ENCODE measurements around the gene SHC3. TPM values are rescaled to one million over a fixed set of nuclear protein-coding genes. Genes with fewer than 3 reads are reported as not detected.
A peak's percentile ranks its signal among the peaks of the same experiment; 100 is the strongest.

Gene SHC3
- total RNA-seq, 1 experiment from 2014 or later = under 0.01 TPM

DNA sequence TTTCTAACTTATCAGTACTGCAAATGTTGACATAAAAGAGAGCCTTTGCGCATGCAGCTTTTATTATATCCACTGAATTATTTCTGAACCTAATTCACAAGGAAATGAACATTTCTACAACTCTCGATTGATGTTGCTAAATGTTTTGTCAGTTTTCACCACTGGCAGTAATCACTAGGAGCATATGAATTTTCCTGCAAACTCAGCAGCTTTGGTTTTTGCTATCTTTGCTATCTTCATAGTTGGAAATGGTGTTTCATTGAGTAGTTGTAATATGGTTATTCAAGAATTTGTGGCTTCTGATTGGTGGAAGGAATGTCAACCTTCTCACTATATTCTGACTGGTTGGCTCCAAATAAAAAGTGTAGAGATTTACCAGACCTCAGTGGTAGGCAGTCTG is 8.9 kb upstream of the SHC3 start:
- no peak for DNase-seq (ENCODE audit: low read depth)

DNA sequence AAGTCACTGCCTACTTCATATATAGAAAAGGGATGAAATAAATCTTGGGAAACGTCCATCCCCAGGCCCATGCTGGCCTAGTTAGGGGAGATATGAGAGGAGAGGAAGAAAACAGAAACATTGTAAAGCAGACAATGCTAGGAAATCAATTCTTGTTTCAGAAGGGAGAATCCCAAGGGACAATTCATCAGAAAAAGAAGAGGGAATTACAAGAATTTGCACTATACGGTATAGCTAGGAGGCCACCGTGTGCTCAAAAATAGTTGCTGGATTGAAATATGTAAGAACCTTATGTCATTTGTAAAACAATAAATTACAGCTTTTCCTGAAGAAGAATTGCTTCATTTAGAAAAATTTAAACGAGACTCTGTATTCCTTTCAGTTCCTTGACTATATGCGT is 8.3 kb upstream of the SHC3 start:
- DNase-seq (ENCODE audit: low read depth) = no peak

DNA sequence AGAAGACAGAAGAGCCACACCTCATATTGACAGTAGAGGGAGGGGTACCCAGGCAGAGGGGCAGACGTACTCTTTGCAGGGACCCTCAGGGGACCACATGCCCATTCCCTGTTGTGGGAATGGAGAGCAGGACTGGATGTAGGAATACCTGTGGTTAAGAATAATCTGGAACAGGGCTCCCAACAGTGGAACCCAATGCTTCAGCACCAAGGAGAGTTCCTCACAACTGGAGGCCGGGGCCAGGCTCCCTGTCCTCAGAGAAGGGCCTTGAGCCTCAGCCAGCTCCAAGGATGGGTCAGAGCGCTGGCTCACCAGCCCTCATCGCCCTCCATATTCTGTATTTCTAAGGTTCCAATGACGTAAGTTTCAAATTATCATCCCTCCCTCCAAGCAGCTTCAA is 7.4 kb upstream of the SHC3 start:
- peak; percentile 19 for DNase-seq (ENCODE audit: low read depth)

DNA sequence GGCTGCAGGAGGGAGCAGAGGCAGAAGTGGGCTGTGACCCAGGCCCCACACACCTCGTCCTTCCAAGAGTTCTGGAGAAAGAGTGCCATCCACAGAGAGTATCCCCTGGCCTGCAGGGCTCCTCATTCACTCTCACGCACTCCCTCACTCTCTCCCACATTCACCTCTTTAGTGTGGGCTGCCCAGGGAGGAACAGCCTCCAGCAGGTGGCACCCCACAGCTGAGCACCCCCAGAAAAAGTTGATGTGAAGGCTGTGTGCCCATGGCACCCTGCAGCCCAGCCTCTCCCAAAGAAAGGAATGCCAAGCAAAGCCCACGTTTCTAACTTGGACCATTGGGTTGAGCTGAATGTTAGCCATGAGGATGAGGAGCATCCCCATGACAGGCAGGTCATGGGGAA is 4.5 kb upstream of the SHC3 start:
- no peak for DNase-seq (ENCODE audit: low read depth)

DNA sequence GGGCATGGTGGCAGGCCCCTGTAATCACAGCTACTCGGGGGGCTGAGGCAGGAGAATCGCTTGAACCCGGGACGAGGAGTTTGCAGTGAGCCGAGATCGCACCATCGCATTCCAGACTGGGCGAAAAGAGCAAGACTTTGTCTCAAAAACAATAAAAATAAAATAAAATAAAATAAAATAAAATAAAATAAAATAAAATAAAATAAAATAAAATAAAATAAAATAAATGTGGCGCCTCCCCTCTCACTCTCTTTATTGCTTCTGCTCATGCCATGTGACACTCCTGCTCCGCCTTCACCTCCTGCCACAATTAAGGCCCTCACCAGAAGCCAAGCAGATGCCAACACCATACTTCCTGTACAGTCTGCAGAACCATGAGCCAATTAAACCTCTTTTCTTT is 3.8 kb upstream of the SHC3 start:
- DNase-seq (ENCODE audit: low read depth) = no peak

DNA sequence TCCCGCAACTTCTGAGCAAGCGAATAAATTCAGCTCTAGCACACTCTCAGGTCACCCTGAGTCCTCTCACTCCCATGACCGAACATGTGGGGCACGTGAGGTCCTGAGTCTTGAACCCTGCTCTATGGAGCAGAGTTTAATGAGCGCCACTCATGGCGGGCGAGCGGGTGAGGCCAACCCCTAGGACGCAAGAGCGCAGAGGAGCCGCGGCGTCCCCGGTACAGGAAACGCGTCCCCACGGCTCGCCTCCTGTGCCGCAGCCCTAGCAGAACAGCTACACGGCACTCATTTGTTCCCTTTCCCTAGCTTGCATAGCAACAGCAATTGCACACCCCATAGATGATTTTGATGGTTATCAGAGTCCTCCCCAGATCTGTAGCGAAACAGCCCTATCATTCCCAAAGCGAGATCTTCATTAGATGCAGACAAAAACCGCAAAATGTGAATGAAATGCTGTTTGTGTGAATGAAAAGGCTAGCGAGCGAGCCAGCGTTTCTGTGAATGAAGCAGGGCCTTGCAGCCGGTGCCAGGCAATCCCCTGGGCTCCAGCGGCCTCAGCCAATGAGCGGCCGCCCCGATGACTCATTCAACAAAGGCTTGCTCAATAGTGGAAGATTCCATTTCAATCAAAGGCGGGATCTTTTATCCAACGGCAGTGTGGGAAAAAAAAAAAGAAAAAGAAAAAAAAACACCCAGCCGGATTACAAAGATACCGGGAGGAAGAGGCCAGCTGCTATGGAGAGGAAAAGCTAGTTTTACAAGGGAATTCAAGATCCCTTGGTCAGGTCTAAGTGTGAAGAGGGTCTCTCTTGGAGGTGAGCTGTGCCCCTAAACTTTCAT is 1.5 kb upstream of the SHC3 start:
- DNase-seq (ENCODE audit: low read depth) = peak; percentile 92

DNA sequence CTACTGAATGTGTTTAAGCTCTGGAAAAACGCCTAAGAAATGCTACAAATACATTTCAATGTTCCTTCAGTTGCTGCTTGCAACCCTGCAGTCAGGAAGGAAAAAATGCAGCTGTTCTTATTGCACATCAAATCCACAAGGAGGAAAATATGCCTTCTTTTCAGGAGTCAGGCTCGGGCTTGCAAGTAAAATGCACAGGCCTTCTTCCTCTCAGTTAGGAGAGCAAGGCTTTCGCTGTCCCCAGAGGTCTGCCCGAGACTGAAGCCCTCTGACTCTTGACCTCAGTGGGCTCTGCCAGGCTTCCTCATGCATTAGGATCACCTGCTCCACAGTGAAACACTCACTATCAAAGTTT is 899 bp upstream of the SHC3 start:
- peak; percentile 47 for DNase-seq (ENCODE audit: low read depth)

DNA sequence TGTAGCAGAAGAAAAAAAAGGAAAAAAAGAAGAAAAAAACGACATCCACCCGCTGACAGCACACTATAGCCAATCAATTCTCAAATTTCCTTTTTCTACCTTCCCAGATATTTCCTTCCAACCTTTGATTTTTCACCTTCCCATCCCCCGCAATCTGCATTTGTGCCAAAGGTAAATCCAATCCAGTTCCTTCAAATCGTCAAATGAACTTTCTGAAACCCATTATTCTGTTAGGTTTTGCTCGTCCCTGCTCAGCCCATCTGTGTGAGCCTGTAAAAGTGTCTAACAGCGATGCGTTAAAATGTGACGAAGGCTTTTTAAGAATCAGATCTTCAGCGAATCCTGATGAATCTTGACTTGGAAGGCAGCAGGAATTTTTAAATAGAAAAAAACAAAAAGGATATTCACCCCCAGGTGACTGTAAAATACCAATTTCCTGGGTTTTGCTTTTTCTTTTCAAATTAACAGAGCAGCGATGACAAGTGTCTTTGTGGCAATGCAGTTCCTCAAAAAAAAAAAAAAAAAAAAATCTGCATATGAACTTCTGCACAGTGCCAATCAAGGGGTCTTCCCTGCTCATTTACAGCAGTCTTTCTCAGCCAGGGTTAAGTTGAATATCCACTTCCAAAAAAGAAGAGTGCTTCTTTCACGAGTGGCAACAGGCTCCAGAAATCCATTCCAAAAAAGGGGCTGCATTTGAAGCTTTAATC is 367 bp upstream of the SHC3 start:
- no peak for DNase-seq (ENCODE audit: low read depth)

DNA sequence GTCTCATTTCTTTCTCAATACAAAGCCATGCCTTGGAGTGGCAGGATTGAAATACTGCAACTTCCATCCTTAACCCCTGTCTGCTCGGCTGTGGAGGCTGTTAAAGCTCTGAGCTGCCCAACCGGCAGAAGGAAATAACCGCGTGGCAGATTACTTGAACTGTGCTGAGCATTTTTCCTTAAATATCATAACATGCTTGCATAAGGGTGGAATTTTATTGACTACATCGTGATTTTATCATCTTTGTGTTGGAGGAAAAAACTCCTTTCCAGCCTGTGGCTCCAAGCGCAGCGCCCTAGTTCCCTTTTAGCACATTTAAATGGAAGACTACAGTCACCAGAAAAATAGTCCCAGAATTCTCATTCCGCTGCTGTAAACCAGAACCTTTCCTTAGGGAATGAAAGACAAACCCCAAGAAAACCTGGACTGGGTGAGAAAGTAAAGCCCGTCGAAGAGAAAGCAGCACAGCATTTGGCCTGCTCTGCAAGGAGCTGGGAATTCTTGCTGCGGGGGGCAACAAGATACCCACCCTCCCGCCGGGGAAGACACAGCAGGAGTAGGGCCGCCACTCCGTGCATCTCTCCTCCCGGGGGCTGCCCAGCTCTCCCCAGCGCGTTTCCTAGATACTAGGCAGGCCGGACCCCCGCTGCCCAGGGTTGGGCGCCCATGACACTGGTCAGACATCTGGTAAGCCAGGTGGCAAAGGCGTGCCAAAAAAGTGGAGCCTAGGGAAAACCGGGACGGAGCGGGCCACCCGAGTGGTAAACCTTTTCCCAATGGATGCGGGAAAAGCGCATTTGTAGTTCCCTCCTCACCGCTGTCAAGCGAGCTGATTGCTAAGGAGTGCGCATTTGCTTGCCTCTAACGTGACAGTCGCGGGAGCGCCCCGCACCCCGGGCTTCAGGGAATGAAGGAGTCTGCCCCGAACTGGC is 1.3 kb downstream of the SHC3 start:
- no peak for DNase-seq (ENCODE audit: low read depth)

DNA sequence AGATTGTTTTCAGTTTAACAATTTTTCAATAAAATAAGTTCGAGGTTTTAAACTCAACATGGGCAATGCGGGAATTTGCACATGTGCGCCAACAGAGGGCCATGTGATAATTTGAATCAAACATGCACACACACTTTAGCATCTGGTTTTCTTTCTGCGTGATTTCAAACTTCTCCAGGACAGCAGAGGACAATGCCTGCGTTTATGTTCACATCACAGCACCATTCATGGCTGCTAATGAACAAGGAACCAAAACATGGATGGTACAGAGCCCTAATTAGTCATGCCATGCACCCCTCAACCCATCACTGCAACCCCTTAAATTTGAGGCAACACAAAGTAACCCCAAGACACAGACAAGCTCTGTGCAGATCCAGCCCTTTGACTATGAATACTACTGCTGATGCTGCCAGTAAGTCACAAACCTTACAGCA is 2.8 kb downstream of the SHC3 start:
- DNase-seq (ENCODE audit: low read depth) = no peak

DNA sequence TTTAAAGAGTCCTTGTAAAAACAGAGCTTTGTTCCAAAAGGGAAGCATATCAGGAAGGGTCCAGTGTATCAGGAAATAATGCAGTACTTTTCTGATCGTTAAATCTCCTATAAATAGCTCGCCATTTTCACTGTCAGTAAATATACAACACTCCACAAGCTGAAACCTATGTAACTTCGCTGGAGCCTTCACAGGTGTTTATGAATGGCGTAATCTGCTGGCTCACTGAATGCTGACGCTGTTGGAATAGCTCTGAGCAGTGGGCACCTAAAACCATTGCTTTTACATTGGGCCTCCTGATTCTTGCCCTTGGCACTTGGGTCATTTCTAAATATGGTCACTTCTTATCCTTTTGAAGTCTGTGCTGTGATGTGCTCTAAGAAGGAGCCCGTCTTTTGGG is 4.3 kb downstream of the SHC3 start:
- no peak for DNase-seq (ENCODE audit: low read depth)

DNA sequence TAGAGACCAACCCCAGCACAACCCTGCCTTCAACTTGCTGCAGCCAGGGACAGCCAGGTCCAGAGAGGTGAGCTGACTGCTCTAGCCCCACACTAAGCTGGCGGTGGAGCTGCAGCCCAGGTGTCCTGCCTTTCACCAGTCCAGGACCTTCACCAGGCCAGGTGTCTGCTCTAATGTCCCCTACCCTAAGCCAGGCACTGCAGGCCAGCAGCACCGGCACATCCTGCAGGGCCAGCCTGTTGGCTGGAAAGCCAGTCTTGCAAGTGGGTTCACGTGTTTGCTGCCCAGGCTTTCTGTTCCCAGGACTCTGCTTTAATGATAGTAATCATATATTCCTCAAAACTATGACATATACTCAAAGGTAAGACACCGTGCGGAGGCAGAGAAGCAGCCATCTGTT is 5.5 kb downstream of the SHC3 start:
- no peak for DNase-seq (ENCODE audit: low read depth)

DNA sequence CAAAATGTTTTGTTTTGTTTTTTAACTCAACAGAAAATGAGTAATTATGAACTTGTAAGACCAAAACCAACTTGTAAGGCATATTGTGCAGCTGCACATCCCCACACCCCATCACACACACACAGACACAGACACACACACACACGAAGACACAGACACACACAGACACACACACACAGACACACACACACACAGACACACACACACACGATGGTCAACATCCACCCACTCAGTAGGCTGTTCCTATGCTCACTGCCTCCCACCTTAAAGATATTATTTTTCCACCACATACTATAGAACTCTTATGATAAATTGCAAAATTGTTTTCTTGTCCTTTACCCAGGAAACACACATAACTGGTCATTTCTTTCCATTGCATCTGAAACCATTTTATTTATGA is 6.2 kb downstream of the SHC3 start:
- no peak for DNase-seq (ENCODE audit: low read depth)

DNA sequence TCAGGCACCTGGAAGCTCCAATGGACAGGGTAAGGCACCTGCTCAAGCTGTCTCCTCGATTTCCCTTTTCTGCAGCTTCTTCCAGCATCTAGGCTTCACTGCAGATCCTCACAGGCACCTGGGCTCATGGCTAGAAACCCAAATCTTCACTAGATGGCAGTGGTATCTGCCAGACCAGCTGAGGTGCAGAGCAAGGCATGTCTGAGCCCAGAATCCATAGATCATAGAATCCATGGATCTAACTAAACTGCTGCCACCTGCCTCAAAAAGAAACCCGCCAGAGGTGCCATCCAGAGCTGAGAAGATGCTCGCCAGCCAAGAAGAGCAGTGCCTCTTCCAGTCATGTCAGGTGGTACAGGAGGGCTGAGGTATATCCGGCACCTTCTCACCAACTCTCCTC is 6.9 kb downstream of the SHC3 start:
- no peak for DNase-seq (ENCODE audit: low read depth)

DNA sequence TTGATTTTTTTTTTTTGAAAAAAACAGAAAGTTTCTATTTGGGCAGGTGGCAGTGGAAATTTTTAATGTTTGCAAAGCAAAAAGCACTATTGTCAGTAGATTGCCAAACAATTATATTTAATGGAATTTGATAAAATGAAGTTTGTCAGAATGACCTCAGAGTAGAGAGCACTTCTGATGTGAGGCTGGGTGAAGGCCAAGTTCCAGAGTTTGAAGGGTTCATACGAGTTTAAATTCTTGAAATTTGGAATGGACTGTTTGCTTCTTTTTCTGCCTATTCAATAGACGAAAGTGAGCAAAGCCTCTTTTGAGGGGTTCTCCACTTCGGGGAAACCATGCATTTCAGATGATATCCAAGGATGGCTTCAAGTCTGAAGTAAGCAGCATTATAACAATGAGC is 7.4 kb downstream of the SHC3 start:
- DNase-seq (ENCODE audit: low read depth) = no peak

DNA sequence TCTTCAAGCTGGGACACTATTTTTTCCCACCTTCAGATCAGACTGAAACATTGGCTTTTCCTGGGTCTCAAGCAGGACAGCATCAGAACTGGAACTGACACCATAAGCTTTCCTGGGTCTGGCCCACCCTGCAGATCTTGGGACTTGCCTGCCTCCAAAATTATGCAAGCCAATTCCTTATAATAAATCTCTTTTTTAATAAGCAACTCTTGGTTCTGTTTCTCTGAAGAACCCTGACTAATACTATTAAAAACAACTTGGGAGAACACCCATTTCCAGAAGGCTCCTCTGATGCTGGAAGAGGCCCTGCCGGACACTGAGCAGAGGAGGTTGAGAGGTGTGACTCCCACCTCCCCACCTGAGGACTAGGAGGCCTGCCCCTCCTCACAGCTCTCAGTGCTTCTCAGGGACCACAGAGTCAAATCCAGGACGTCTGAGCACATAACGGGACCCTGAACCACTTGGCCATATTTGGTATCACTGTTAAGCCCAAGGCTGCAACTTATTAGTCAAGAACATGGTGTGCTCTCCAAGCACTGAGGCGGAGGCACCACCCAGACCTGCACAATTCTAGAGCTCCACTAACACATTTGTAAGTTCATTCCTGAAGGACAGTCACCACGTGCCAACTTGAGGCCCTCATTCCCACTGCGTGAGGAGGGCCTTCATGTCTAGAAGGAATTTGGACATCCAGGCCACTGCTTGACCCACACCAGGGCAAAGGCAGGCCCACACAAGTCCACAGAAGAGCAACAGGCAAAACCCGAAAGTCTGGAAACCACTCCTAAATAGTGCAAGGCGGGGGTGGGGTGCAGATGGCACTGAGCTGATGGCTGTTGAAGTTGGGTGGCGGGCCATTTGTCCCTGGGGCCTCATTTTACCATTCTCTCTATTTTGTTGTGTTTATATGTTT is 9.5 kb downstream of the SHC3 start:
- no peak for DNase-seq (ENCODE audit: low read depth)

DNA sequence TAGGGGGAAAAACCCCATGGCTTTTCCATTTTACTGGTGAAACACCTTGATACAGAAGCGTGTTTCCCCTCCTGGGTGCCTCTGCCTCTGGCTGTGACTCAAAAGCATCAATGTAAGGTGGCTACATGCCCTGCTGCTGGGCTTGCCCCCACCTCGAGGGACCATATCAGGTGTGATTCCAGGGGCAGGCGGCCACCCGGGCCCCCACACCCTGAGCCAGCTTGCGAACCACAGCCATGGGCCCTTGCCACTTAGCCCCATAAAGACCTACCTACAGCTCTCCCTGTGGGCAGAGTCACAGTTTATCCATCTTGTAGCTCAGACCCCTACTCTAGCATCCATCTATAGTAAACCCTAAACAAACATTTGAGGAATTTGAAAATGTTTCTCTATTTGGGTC is 10.8 kb downstream of the SHC3 start:
- DNase-seq (ENCODE audit: low read depth) = no peak

DNA sequence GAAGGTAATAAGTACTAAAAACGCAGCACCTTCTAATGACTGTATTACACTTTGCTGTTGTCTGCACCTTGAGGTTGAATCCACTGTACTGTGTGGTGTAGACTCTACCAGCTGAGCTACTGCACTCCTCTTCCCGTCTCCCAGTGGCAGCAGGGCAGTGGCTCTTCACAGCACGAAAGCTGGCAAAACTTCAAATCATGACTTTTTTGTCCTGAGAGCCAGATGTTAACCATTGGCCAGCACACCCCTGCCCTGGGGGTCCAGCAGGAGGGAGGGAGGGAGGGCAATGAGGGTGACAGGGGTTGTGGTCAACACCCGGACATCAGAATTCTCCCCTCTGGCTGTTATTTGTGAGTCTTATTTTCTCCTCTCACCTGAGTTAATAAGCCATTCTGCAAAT is 11.8 kb downstream of the SHC3 start:
- DNase-seq (ENCODE audit: low read depth) = no peak

DNA sequence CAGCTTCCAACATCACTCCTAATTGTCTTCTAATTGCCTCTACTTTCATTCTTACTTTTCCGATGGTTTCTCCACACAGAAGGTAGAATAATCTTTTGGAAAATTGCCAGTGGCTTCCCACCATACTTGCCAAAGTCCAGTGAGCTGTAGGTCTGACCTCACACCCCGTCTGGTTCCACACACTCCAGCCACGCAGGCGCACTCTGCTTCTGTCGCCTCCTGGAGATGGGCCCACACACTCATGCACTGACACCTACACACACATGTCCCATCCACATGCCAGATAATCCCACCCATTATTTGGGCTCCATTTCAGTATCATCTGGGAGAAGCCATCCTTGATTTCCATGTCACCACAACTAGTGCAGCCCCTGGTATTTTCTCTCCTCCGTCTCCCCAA is 12.7 kb downstream of the SHC3 start:
- DNase-seq (ENCODE audit: low read depth) = no peak

DNA sequence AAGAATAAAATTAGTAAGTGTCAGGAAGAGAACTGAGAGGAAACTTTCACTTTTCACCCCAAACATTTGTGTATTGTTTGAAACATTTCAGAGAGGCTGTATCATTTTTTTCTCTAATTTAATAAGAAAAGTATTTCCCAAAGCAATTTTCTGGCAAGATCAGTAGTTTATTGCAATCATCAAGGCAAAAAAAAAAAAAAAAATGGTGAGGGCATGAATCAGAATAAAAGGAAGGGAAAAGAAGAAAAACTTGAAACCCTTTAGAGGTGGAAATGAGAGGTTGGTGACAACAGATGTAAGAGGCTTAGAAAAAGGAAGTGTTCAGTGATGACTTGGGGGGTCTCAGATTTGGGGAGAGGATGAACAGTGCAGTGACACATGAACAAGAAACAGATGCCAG is 13.3 kb downstream of the SHC3 start:
- no peak for DNase-seq (ENCODE audit: low read depth)

DNA sequence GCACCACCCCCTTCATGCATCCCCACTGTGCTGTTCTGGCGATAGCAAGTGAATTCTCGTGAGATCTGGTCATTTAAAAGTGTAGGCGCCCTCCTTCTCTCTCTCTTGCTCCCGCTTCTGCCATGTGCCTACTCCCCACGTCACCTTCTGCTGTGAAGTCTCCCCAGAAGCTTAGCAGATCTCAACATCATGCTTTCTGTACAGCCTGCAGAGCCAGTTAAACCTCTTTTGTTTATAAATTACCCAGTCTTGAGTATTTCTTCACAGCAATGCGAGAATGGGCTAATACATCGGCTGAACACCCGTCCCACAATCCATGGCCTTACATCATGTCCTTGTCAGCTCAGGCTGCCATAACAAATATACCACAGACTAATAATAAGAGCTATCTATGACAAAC is 17.4 kb downstream of the SHC3 start:
- DNase-seq (ENCODE audit: low read depth) = no peak

All from LHCN-M2 (cell line).